Right kidney (tissue), 1 donor: ENCODE results near the gene ATR.
"Not testable (repeated sequence)": the region's sequence is repeated elsewhere in the genome, so short reads cannot be mapped to it uniquely, and the experiment has no call there.

Source experiments
- DNase-seq: peaks from one replicate; pipeline ENCODE4 v3.0.0-alpha.2; 2016

The ATR gene

GRCh38 chr3:142447301-142447851, 131.2 kb downstream of the ATR start:
- DNase-seq: peak; percentile 95

- DNase-seq: no peak
Measured at GRCh38 chr3:142445816-142446254, 132.7 kb downstream of the ATR start.

- DNase-seq: no peak
Measured at GRCh38 chr3:142444343-142444742, 134.2 kb downstream of the ATR start.

- not testable (repeated sequence) for DNase-seq
Measured at GRCh38 chr3:142443060-142443459, 135.5 kb downstream of the ATR start.

- DNase-seq: not testable (repeated sequence)
Measured at GRCh38 chr3:142439499-142440220, 138.9 kb downstream of the ATR start.

GRCh38 chr3:142438096-142438495, 140.4 kb downstream of the ATR start:
- not testable (repeated sequence) for DNase-seq

- DNase-seq: no peak
Measured at GRCh38 chr3:142436951-142437585, 141.5 kb downstream of the ATR start.

- no peak for DNase-seq
Measured at GRCh38 chr3:142434503-142434902, 144.0 kb downstream of the ATR start.

- no peak for DNase-seq
Measured at GRCh38 chr3:142433110-142433509, 145.4 kb downstream of the ATR start.

- DNase-seq: no peak
Measured at GRCh38 chr3:142429582-142429981, 149.0 kb downstream of the ATR start.

GRCh38 chr3:142424754-142425153, 153.8 kb downstream of the ATR start:
- no peak for DNase-seq

- no peak for DNase-seq
Measured at GRCh38 chr3:142418926-142419592, 159.5 kb downstream of the ATR start.

- no peak for DNase-seq
Measured at GRCh38 chr3:142417302-142417701, 161.2 kb downstream of the ATR start.

GRCh38 chr3:142400537-142400936, 178.0 kb downstream of the ATR start:
- not testable (repeated sequence) for DNase-seq
